Fibroblast of skin of right quadriceps (primary cell): ENCODE data around the gene HOMEZ.

Experiments used
- DNase-seq: peaks from one replicate; pipeline ENCODE4 v3.0.0-alpha.2; 2013

The HOMEZ gene

DNA sequence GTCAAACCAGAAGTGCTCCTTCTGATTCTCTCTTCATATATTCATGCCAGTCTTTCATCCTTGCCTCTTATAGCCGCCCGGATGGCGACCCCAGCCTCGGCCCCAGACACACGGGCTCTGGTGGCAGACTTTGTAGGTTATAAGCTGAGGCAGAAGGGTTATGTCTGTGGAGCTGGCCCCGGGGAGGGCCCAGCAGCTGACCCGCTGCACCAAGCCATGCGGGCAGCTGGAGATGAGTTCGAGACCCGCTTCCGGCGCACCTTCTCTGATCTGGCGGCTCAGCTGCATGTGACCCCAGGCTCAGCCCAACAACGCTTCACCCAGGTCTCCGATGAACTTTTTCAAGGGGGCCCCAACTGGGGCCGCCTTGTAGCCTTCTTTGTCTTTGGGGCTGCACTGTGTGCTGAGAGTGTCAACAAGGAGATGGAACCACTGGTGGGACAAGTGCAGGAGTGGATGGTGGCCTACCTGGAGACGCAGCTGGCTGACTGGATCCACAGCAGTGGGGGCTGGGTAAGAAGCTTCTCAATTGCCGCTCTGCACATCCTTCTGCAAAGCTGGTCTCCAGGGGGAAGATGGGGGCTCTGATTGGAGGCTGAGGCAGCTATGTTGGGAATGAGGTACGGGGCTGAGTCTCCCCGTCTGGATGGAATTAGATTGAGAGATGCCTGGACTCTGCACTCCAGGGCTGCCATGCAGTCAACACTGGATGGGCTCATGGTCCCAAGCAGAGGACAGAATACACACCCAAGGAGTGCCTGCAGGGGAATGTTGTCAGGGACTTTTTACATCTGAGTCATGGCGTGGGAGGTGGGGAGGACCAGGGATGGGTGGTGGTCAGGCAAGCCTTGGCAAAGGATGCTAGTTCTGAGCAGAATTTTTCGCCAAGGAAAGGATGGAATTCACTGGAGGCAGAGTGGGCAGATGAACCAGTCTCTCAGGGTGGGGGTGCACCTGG lies 22.0 kb upstream of the HOMEZ start:
- peak; percentile 20 for DNase-seq

DNA sequence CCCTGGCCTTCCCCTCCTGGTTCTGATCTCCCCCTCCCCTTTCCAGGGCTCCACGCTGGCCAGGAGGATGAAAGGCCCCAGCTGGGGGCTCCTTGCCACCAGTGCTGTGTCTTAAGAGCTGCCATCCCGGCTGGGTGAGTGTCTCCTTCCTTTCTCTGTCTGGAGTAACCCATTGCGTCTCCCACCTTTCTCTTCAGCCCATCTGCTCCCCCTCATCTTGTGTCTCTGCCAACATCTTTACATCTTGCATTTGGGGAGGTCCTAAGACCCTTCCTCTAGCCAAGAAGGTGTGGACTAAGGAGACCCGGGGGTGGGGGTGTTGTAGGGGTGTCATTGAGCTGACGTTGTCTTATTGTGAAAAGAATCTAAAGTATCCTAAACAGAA lies 21.2 kb upstream of the HOMEZ start:
- DNase-seq = no peak

DNA sequence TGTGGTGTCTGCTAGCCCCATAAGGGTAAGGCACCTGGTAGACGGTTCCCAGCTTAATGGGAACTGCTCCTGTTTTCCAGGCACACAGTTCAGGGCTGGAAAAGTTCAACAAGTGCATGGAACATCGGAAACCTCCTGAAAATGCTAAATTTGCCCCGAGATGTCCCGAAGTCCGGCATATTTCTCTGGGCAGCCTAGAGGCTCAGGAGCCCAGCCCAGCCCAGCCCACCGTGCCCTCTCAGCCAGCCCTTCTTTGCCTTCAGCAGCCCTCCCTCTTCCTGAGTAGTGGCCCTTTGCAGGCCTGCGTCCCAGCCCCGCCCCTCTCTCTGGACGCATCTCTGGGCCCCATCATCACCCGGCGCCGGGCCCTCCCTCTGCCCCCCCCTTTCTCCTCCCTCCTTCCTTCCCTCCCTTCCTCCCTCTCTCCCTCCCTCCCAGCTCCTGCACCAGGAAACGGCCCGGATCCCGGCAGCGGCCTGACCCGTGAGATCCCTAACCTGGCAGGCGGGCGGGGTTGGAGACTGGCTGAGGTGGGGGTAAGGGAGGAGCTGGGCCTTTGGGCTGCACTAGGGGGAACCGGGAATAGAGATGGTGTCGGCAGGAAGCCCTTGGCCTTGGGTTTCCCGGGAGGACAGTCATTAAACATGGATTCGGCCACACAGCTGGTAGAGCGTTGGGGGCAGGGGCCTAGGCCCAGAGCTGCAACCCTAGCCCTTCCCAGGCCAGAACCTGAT lies 20.6 kb upstream of the HOMEZ start, which contains the start of gene BCL2L2:
TSS of gene BCL2L2 (plus strand) at position 422 of the 734 bp plus-strand sequence. CDS start 935 bp downstream, outside the sequence.
- peak; percentile 88 for DNase-seq

DNA sequence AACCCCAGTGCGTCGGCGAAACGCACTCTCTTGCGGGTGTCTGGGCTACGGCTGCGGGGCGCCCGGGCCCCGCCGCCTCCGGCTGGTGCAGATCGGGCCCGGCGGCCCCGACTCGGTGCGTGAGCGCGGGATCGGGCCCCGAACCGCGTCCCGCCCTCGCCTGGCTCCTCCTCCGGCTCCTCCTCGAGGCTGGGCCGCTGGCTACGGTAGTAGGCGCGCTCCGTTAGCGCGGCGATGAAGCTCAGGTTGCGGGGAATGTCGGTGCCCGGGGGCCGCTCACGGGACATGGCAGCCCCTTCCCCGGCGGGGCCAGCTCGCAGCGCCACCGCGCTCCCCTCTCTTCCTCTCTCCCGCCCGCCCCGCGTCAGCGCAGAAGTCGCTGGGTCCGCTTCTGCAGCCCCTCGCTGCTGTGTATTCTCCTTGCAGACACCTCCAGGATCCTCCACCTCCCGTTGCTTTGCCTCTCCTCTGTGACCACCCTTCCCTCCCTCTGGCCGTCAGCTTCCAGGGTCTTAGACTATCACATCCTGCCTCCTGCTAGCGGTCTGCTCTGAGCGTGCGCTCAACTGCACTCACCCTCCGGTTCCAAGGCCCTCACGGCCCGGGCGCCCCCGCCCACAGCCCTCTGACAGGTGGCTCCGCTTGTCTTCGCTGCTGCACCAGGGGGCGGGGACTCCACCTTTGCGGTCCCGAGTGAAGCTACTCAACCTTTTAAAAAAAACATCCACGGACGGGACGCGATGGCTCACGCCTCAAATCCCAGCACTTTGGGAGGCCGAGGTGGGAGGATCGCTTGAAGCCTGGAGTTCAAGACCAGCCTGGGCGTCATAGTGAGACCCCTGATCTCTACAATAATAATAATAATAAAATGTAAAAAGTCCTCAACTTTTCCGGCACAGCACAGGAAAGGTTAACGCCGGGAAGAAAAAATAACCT lies 16.6 kb upstream of the HOMEZ start, which contains the start of gene PPP1R3E:
TSS of gene PPP1R3E (minus strand) at position 570 of the 936 bp plus-strand sequence. CDS start at position 287, 283 bp downstream.
- DNase-seq = peak; percentile 53

DNA sequence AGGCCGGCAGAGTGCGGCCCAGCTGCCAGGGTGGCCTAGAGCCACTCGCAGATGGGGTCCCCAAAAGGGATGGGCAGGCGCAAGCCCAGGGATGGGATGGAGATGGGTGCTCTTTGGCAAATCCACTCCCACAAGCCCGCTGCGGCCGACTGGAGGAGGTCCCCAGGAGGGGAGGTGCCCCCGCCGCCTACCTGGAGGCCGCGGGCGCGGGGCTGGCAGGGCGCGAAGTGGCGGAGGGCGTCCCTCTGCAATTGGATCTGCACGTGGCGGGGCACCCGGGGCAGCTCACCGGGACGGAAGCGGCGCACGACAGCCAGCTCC lies 16.0 kb upstream of the HOMEZ start:
- no peak for DNase-seq

DNA sequence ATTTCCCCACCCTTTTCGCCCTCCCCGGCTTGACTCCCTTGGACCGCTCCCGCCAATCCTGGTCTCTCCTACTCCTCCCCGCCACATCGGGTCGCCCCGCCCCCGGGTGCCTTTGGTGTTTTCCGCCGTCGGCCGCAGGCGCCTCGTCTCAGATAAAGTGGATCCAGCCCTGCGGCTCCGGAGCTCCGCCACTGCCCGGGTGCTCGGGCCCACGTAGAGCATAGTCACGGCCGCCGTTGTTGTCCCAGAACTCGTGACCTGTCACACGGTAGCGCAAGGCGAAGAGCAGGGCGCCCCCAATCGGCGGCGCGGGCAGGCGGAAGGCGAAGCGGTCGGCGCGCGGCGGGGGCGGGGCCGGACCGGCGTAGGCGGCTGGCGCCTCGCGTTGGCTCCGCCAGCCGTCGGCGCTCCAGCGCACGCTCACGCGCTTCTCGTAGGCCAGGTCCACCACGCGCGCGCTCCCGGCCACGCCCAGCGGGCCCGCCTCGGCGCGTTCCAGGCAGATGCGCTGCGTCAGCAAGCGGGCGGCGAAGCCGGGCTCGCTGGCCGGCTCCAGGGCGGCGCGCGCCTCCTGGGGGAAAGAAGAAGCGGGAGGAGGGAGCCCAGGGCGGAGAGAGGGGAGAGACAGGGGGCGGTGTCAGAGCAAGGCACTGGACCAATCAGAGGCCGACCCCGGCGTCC lies 15.5 kb upstream of the HOMEZ start:
- peak; percentile 99 for DNase-seq

DNA sequence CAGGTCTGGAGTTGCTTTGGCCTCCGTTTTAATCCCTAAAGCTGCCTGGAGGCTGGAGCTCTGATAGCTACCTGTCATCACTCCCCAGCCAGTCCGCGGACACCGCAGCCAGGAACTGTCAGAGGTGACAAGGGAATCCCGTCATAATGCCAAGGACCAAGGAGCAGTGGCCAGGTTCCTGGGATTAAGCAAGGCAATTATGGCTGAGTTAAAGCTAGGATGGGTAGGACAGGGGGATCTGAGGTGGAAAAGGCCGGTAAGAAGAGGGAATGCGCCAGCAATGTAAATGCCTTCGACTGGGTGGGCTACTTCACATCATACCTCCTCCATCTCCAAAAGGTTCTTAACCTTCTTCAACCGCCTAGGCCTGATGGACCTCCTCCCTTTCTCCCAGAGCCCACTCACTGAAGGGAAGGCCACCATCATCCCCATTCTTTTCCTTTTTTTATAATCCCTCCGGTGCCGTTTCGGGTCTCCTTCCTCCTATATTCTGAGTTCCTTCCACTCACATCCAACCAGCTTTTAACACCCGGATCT lies 14.8 kb upstream of the HOMEZ start:
- DNase-seq = peak; percentile 6

DNA sequence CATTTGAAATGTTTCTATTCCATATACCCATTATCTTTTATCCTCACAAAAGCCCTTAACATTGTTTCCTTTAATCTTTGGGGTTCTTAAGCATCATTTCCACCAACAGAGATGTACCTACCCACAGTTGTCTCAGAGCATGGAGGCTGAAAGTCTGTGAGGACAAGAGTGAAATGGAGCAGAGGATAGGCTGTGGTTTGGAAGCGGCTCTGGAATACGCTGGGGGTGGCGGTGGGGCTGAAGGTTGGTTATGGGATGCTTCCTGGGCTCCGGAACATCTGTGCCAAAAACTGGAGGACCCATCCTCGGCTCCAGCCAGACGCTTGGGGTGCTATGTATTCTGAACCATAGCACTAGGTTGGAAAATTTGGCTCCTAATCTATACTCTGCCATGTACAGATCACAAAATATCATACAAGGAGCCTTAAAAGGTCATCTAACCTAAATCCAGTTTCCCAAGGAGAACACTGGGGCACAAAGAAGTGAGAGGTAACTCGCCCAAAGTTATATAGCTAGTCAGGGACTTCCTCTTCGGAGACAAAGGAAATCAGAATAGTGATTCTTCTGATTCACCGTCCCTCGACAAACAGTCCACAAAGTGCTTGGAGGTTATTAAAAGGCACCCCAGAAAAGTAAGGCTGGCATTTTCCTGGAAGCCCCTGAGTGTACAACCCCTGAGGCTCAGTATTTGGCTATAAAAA lies 14.2 kb upstream of the HOMEZ start:
- no peak for DNase-seq

DNA sequence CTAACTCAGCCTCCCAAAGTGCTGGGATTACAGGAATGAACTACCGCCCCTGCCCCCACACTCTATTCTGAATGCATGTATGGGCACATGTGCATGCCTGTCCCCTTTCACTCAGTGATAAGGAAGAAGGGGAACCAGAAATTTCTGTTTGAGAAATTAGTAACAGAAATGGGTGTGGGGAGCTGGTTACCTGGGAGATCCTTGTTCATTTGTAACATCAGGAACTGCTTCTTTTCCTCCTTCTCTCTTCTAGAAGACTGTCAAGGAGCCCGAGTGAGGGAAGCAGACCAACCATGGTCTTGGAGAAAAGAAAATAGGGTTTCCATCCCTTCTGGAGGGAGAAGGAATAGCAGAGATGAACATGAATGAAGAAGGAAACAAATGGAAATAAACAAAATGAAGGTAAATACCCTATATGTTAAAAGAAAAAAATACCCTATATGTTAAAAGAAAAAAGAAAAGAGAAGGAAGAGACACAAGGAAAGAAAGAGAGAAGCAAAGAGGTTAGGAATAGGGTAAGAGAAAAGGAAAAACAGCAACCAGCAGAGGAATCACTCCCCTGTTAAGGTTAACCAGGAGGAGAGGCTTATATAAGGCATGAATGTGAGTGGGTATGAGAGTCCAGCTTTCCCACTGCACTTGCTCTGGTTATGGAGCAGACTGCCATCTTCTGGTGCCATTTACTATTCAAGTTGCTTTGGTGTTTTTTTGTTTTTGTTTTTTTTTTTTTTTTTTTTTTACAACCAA lies 13.5 kb upstream of the HOMEZ start:
- DNase-seq = peak; percentile 48

DNA sequence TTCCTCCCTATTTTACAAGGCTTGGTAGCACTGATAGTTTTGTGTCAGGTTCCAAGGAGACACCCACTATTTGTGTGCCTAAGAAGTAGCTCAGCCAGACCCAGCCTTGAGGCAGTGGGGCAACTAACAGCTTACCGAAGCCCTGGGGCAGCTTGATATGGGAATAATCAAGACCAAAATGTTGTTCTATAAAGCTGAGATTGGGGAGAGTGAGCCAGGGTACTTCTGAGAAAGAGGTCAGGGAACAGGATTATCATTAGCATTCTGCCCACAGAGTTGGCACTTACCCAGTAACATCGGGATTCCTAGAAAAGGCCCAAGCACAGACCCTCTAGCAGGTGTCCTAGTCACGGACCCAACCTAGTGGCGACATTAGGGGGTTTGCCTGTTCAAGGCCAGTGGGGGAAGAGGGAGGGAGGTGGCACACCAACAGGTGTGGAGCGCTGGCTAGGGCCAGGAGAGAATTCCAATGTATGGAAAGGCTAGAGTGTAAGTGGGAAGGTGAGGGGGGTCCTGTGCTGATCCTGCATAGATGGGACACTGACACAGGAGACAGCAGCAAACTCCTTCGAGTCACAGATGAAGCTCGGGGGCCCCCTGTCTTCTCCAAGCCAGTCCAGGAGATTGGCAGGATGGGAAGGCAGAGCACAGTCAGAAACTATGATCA lies 11.8 kb upstream of the HOMEZ start:
- no peak for DNase-seq

DNA sequence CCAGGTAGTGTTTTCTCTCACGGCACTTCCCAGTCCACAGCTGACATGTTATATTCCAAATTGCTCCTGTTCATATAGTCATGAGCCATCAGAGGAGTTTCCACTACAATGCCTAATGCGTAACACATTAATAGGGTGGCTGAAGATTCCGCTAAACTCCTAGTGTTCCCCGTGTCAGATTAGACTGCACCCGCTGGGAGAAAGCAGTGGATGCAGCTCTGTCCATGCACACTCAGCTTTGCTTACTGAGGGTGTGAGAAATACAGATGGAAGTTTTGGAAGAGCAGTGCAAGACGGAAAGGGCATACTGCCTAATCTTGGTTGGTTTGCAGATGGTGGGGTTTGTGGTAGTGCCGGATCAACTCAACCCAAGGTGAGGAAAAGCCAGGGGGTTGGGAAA lies 11.2 kb upstream of the HOMEZ start:
- DNase-seq = no peak

DNA sequence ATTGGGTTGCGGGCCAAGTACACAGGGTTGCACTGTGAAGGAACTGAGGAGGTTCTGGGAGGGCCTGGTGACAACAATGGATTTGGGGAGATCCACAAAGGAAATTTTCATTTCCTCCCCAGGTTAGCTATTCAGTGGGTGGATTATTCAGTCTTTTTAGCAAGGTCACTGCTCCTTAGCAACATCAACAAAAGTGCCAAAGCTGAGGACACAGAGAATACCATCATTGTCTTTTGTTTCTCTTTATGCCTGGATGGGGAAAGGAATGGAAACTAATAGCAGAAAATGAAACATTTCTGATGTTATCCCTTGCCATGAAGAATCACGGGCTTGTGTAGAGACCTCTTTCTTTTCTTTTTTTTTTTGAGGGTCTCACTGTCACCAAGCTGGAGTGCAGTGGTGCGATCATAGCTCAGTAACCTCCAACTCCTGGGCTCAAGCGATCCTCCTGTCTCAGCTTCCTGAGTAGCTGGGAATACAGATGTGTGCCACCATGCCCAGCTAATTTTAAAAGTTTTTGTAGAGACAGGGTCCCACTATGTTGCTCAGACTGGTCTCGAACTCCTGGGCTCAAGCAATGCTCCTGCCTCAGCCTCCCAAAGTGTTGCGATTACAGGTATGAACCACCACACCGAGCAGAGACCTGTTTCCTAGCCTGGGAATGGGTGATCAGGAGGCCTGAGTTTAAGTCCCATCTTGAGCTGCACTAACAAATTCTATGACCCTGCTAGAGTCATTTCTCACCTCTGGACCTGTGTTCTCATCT lies 10.3 kb upstream of the HOMEZ start:
- DNase-seq = no peak

DNA sequence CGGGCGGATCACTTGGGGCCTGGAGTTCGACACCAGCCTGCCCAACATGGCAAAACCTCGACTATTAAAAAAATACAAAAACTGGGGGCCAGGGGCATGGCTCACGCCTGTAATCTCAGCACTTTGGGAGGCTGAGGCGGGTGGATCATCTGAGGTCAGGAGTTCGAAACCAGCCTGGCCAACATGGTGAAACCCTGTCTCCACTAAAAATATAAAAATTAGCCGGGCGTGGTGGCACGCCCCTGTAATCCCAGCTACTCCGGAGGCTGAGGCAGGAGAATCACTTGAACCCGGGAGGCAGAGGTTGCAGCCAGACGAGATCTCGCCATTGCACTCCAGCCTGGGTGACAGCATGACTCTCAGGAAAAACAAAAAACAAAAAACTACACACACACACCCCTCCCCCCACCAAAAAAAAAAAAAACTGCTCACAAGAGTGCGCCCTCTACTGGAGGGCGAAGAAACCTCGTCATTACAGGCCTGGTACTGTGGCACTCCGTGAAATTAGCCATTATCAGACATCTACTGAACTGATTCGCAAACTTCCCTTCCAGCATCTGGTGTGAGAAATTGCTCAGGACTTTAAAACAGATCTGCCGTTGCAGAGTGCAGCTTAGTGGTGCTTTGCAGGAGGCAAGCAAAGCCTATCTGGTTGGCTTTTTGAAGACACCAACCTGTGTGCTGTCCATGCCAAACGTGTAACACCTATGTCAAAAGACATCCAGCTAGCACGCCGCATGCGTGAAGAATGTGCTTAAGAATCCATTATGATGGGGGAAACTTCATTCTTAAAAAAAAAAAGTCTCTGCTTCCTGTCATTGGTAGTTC lies 9.0 kb upstream of the HOMEZ start:
- peak; percentile 59 for DNase-seq

DNA sequence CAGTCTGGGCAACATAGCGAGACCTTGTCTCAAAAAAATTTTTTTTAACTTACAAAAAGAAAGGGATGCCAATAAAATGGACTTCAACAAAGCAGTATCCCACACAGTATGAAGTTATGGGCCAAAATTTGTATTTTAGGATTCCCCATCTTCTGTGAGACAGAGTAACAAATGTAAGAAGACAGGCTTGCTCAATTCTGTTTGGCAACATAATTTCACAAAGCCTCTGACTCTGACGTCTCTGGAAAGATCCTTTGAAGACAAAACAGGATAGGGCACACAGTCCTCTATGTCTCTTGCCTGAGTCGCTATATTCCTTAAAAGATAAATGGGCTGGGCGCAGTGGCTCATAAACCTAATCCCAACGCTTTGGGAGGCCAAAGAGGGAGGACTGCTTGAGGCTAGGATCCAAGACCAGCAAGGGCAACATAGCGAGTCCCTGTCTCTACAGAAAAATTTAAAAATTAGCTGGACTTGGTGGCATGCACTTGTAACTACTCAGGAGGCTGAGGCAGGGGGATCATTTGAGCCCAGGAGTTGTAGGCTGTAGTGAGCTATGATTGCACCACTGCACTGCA lies 1.1 kb upstream of the HOMEZ start:
- no peak for DNase-seq

DNA sequence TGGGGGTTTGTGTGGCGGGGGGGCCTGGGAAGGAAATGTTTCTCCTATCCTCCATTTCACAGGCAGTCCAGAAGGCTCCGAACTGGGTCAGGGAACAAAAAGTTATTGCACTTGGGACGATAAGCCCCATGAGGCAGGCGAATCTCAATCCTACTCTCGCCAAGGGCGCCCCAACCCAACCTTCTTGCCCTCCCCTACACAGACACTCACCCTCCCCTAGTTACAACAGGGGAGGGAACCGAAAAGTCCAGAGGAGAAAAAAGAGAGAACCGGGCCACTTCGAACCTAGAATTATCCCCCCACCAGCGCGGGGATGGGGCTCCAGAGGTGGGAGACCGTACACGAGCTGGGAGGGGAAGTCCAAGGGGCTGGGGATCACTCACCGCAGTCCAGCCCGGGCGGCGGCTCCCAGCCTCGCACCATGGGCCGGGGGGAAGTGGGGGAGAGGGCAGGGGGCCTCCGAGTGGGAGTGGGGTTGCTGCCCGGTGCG lies 357 bp downstream of the HOMEZ start:
- no peak for DNase-seq

DNA sequence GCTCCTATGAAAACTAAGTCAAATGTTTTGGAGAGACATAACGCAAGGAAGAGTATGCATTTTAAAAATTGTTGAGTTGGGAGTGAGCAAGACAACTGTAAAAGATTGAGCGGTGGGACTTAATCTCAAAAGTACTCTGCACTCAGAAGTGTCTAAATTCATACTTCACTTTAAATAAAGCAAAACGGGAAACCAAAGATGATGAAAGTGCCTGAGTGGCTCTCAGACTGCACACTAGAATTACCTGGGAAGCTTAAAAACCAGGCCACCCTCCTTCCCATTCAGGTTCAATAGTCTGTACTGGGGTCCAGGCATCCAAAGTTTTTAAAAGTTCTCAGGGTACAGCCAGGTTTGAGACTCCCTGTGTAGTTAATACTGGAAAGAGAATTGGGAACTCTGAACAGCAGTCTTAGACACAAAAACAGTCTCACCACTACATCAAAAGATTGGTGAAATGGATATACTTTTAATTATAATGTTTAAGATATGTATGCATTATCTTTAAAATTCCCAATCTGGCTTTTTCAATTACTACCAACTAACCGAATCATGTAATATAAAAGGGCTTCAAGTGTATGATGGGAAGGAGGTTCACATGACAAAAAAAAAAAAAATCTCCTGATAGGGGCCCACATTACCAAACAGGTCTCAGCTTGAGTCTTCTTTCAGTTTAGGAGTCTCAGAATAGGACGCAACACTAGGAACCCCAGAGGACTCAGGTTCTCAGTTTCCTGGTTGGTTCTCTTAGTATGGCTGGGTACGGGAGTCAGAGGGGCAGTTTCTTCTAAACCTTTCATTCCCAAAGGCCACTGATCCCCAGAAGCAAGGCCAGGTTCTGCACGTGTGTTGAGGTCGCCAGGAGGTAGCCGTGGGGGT lies 1.0 kb downstream of the HOMEZ start:
- DNase-seq = no peak

DNA sequence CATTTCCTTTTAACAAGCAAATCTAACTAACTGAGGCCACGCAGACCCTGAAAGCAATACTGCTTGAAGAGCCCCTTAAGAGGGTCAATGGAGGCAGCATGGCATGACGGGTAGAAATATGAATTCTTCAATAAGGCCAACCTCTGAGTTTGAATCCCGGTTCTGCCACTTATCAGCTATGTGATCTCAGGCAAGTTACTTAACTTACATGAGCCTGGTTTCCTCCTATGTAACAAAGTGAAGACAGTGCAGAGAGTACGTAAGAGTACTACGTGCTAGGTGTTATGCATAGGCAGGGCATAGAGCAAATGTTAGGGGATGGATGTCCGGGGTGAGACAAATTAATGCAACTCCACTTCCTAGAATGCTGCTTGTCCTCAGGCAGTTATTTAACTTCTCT lies 4.7 kb downstream of the HOMEZ start:
- no peak for DNase-seq
